ENCODE data around the gene TP63. TPM values are rescaled to one million over a fixed set of nuclear protein-coding genes. Genes with fewer than 3 reads are reported as not detected.

Gene TP63
- total RNA-seq, 6 experiments from 2014 or later, result 0.06 to 0.55 (median 0.15) TPM; not detected in 3

- intact Hi-C loops (cut with DNase I), result no loop called here
- ATAC-seq (no peak), DNase-seq (no peak)
Observed at GRCh38 chr3:189641776-189642175, 10.6 kb downstream of the TP63 start.

DNA sequence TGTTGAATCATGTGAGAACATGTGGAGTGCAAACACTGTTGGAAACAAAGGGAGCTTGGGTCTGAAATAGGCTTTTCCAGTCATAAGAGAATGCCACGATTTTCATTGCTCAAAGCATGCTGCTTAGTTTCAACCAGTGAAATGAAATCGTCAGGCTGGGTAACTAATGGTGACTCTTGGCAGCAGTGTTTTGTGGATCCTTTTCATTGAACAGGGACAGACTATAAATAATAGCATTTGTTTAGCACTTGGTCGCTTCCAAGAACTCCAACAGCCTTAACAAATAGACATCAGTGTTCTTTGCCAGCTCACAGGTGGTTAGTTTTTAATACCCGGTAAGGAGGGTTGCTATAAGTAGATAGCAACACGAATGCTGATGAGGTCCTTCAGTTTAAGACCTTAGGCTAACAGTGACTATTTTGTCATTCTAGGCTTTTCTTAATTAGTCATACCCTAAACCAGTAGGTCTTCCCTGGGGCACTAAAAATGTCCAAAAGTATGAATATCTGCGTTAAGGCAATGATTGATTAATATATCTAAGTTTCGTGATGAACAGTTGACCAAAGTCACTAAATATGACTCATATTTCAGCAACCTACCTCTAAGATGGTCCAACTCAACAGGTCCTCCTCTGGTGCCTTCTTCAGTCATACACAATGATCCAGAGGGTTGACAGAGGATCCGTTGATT lies 15.8 kb downstream of the TP63 start:
- H3K4me1 ChIP-seq, result no peaks in the 10 kb centered on the region
- WGBS (ENCODE audit: insufficient coverage, low coverage, low lambda C conversion rate, missing lambda C conversion rate), result 63% methylated on average over 5 of the region's 8 CpGs
- H3K27ac ChIP-seq, result no peak overlapping the region
- no peaks in the 10 kb centered on the region for H3K36me3 ChIP-seq
- ATAC-seq, result no peak
- H3K4me3 ChIP-seq, result no peak overlapping the region
- no peaks in the 10 kb centered on the region for H3K27me3 ChIP-seq
- DNase-seq, result no peak
- H3K9me3 ChIP-seq, result no peaks in the 10 kb centered on the region
- TF ChIP-seq POLR2A (IDR thresholded peaks at IDR 0.05), result no peak
- no peak for TF ChIP-seq CTCF (IDR thresholded peaks at IDR 0.05)
- intact Hi-C loops (cut with DNase I), result no loop called here

More at GRCh38 chr3:189641776-189642175, 10.6 kb downstream of the TP63 start:
- no peaks in the 10 kb centered on the region for H3K27me3 ChIP-seq
- no peaks in the 10 kb centered on the region for H3K4me1 ChIP-seq
- H3K27ac ChIP-seq, result no peak overlapping the region
- no peaks in the 10 kb centered on the region for H3K36me3 ChIP-seq
- H3K4me3 ChIP-seq, result no peak overlapping the region
- TF ChIP-seq POLR2A (IDR thresholded peaks at IDR 0.05) (no peak), CTCF (IDR thresholded peaks at IDR 0.05) (no peak)
- no peaks in the 10 kb centered on the region for H3K9me3 ChIP-seq

- no peak overlapping the region for H3K27ac ChIP-seq
- ATAC-seq (peak in 2 of 4 donors; percentile 25 to 28), DNase-seq (peak in 2 of 3 donors; percentile 25 to 55)
- intact Hi-C loops (cut with DNase I), result no loop called here
- TF ChIP-seq POLR2A (IDR thresholded peaks at IDR 0.05), result no peak
- TF ChIP-seq CTCF (IDR thresholded peaks at IDR 0.05), result peak in 3 of 4 donors; percentile 32 to 57 (median 34)
- H3K4me1 ChIP-seq, result no peaks in the 10 kb centered on the region
- H3K36me3 ChIP-seq, result no peaks in the 10 kb centered on the region
- 29% methylated on average over 1 of the region's 1 CpG for WGBS (ENCODE audit: insufficient coverage, low coverage, low lambda C conversion rate, missing lambda C conversion rate)
- no peak overlapping the region for H3K4me3 ChIP-seq
- H3K9me3 ChIP-seq, result peaks cover 0 to 7% (median 0%) of the 10 kb centered on the region in 4 donors
- H3K27me3 ChIP-seq, result no peaks in the 10 kb centered on the region
Observed at GRCh38 chr3:189652042-189652441, 20.9 kb downstream of the TP63 start.

GRCh38 chr3:189655617-189656016 lies 24.4 kb downstream of the TP63 start:
- H3K9me3 ChIP-seq, result peaks cover 0 to 7% (median 0%) of the 10 kb centered on the region in 4 donors
- H3K27me3 ChIP-seq, result no peaks in the 10 kb centered on the region
- no peak for ATAC-seq
- no peak overlapping the region for H3K4me3 ChIP-seq
- H3K36me3 ChIP-seq, result no peaks in the 10 kb centered on the region
- no peak overlapping the region for H3K27ac ChIP-seq
- H3K4me1 ChIP-seq, result no peaks in the 10 kb centered on the region
- TF ChIP-seq POLR2A (IDR thresholded peaks at IDR 0.05), result no peak
- no peak for TF ChIP-seq CTCF (IDR thresholded peaks at IDR 0.05)
- DNase-seq, result no peak
- intact Hi-C loops (cut with DNase I), result no loop called here
